DOHH2 (cell line): ENCODE results near the gene PIP4K2C.

ENCODE experiments used
- CTCF ChIP-seq: fragments of 200-600 bp; sonication (generic); IDR thresholded peaks from one replicate; pipeline ENCODE4 v1.5.1; 2014; ENCODE audit warnings: antibody characterized with exemption, mild to moderate bottlenecking, low read depth, low read length; ENCODE audit not compliant: poor library complexity, severe bottlenecking
- EZH2phosphoT487 ChIP-seq: fragments of 200-600 bp; sonication (generic); IDR thresholded peaks from 2 replicates; pipeline ENCODE4 v1.6.1; 2017; ENCODE audit warnings: borderline replicate concordance, mild to moderate bottlenecking, antibody characterized with exemption, low read length, moderate library complexity, mixed read lengths

DNA sequence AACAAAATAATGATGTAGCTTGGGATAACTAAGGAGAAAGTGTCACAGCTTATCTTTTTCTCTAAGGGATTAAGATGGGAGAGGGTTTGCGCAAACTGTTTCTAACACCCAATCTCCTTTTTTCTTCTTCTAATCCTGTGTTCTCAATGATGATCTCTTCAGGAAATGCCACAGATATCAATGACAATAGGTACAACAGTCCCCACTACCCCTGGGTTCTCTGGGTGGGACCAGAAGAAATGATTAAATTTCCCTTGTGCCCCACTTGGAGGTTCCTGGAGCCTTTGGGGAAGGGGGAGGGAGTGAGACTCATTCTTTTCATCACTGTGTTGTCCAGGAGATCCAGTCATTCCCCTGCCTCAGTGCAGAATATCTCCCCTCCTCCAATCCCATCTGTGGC is 8.6 kb upstream of the PIP4K2C start:
- TF ChIP-seq CTCF = no peak
- TF ChIP-seq EZH2phosphoT487 = no peak
